OCI-LY3 (cell line): ENCODE measurements around the gene C1orf87.

Experiments used
- CTCF ChIP-seq: fragments of 200-600, 300-600 bp; sonication (generic); IDR thresholded peaks from 2 replicates; pipeline ENCODE4 v1.5.1; 2014; ENCODE audit warnings: antibody characterized with exemption, low read length, low read depth
- EZH2phosphoT487 ChIP-seq: fragments of 200-600 bp; shearing (Covaris generic); IDR thresholded peaks from 2 replicates; pipeline ENCODE4 v1.6.1; 2018; ENCODE audit warnings: antibody characterized with exemption, mixed run types, low read depth

DNA sequence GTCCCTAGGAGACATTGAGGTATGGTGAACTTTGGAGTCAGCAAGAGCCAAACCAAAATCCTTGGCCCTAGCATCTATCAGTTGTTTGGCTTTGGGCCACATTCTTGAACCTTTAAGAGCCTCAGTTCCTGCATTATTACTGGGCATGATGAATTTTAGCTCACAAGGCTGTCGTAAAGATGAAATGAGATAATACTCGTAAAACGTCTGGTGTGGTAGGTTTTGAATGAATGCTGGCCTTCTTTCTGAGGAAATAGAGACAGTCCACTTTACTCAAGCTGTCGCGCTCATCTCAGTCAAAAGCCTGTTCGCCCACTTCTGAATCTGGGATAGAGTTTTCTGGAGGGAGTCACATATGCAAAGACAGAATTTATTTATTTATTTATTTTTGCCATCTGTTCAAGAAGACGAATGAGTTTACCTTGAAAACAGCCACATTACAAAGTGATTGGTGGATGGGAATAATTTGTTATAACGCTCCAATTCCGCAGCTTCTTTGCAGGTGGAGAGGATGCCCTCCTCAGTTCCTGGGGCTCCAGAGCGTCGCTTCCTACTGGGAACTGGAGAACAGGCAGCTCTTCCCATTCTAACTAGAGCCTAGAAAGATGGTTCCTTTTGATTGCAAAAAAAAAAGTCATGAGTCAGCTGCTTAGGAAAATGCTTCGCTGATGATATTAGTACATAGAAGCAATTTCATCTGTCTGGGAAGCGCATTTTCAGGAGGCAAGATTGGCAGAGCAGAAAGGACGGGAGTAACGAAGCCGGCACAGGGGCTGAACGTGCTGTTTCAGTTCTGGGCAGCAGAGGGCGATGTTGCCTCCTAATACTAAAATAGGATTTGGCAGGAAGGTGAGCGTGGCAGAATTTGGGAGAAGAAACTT is 97.1 kb downstream of the C1orf87 start:
- TF ChIP-seq CTCF, result peak; percentile 72
- no peak for TF ChIP-seq EZH2phosphoT487
